GM12873 (cell line): Measurements from ENCODE around the gene MT1A.

ENCODE experiments used
- TF ChIP-seq, protein P1 (sequence below): IDR thresholded peaks from 2 replicates; pipeline ENCODE4 v1.5.1; 2012; ENCODE audit warnings: low read depth, mild to moderate bottlenecking, moderate library complexity, low read length, control low read depth; ENCODE audit not compliant: insufficient read depth; ENCODE audit errors: missing control alignments

Gene MT1A

DNA sequence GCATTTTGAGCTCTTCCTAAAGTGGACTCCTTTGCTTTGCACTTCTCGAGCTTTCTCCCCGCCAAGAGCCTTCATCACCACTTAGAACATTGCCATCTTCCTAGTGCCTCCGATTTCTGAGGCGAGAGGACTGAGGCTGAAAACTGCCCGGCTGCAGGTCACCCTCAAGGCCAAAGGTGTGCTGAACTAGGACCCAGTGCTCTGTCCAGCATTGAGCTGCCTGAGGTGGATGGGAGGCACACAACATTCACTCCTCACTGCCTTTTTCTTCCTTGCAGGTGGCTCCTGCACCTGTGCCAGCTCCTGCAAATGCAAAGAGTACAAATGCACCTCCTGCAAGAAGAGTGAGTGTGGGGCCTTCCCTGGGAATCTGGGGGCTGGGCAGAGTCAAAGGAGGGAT is 5.4 kb downstream of the MT1A start:
- TF ChIP-seq, protein P1, sequence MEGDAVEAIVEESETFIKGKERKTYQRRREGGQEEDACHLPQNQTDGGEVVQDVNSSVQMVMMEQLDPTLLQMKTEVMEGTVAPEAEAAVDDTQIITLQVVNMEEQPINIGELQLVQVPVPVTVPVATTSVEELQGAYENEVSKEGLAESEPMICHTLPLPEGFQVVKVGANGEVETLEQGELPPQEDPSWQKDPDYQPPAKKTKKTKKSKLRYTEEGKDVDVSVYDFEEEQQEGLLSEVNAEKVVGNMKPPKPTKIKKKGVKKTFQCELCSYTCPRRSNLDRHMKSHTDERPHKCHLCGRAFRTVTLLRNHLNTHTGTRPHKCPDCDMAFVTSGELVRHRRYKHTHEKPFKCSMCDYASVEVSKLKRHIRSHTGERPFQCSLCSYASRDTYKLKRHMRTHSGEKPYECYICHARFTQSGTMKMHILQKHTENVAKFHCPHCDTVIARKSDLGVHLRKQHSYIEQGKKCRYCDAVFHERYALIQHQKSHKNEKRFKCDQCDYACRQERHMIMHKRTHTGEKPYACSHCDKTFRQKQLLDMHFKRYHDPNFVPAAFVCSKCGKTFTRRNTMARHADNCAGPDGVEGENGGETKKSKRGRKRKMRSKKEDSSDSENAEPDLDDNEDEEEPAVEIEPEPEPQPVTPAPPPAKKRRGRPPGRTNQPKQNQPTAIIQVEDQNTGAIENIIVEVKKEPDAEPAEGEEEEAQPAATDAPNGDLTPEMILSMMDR = no peak

DNA sequence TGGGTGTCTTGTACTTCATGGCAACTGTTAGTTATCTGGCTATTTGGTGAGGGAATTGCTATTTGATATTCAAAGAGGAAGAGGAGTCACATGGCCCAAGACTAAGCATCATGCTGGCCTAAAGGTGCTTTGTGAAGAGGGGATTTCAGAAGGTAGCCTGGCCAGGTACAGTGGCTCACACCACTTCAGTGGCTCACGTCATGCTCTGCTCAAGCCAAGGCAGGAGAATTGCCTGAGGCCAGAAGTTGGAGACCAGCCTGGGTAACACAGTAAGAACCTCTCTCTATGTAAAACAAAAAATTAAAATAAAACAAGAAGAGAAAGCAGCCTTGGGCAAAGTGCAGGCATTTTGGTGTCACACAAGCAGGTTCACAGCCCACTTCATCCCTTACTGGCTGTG is 6.8 kb downstream of the MT1A start:
- TF ChIP-seq, protein P1 = no peak

DNA sequence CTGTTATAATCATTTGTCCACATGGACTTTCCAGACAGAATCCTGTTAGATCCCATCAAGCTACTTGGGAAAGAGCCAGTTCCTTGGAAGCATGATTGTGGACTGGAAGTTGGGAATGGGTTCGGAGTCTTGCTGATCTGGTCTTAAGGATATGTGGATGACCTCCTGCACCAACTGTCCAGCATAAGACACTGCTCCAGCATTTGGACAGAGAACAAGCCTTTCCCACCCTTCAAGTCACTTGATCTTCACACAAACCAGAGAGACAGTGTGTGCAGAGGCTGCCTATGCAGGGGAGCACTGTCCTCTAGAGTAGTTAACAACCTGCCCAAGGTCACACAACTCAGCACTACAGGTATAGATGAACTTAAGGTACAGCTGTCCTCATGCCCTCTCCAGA is 7.4 kb downstream of the MT1A start:
- TF ChIP-seq, protein P1 = no peak

DNA sequence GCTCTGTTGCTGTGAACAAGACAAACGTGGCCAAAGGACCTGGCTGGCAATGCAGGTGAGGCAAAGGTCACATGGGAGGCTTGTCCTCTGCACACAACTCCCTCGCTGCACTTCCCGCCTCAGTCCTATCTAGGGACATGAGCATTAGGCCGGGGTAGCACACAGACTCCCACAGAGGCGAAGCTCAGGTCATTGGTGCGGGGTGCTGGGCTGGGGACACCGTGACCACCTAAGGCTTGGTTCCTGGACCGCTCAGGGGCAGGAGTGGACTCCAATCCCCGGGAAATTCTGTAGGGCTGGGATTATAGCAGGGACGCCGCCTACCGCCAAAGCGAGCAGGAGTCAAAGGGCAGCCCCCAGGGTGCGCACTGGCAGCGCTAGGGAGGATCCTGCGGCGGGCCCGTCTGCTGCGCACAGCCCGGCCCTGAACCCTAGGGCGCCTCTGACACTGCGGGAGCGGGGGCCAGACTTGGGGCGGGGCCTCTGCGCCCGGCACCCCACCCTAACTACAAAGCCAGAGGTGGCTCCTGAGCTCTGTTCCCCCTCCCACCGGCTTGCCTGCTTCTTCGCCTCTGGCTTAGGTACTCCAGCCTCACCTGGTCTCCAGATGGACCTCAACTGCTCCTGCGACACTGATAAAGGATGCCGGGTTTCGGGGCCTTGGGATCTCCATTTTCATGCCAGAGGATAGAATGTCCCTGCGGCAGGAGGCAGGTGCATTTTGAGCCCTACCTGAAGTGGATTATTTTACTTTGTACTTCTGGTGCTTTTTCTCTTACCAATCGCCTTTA is 9.4 kb downstream of the MT1A start:
- TF ChIP-seq, protein P1 = no peak

DNA sequence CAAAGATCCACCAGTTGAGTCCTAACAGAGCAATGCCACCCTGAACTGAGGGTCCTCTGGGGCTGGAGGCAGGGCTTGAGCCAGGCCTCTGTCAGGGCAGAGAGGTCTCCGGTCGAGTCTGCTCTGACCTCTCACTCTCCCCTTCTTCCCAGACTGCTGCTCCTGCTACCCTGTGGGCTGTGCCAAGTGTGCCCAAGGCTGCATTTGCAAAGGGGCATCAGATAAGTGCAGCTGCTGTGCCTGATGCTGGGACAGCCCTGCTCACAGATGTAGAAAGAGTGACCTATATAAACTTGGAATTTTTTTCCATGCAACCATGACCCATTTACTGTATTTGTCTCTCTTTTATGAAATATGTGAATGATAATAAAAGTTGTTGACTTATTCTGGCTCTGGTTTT is 10.8 kb downstream of the MT1A start:
- TF ChIP-seq, protein P1 = no peak

DNA sequence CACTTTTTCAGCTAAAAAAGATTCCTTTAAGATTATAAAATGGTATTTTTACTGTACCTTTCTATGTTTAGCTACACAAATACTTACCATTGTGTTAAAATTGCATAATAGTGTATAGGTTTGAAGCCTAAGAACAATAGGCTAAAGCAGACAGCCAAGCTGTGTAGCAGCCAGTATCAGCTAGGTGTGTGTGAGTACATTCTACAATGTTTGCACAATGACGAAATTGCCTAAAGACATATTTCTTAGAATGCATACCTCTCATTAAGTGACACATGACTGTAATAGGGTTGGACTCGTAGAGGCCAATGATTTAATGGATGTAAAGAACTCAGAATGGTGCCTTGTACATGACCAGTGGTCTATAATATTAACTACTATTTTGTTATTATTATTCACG is 11.4 kb downstream of the MT1A start:
- TF ChIP-seq, protein P1 = no peak

DNA sequence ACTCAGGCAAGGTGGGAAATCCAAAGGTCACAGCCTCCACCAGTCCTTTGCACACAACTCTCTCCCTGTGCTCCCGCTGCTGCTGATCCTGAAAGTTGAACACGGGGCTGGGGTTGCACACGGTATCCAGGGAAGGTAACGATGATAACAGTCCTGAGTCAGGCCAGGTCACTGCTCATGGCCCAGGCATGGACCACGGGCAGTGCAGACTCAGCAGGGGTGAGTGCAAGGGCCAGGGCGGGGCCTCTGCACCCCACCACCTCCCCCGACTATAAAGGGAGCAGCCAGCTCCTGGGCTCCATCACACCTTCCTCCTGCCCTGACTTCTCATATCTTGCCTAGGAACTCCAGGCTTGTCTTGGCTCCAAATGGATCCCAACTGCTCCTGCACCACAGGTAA is 13.1 kb downstream of the MT1A start, which contains the start of gene MT1B:
MT1B (plus strand) TSS at position 301 of the 400 bp plus-strand sequence; CDS start at position 369, 68 bp downstream.
- TF ChIP-seq, protein P1 = no peak
